Measurements from ENCODE around the gene GNAI2.
A peak's percentile ranks its signal among the peaks of the same experiment; 100 is the strongest.

The GNAI2 gene

DNA sequence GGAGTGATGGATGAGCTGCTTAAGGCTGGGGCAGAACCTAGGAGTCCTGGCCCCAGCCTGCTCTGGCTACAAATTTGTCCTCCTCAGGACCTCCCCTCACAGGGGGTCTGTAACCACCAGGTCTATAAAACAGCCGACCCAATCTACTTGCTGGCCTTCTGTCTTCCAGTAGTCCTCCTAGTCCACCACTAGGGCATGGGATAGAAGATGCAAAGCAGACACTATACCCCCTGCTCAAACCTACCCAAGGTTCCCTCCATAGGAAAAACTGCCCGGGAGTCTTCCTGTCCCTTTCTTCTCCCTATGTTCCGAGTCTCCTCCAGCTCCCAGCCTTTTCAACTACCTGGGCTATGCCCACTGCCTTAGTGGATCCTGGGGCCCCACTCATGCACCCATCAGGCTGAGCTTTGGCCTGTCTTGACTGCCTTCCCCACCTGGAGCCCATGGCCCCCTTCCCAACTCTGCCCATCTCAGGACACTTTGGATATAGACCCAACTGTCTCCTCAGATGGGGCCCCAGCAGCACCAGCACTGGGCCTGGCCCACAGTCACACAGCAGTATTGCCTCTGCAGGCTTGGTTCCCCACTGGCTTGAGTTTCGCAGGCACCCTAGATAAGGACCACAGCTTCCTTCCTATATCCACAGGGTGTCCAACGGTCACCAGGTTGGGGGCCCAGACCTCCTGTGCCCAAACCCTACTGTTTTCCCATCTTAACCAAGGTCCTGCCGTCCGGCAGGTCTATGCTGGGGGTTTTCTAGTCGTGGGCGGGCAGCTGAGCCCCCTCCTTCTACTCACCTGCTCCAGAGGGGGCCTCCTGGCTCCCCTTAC lies 62.1 kb downstream of the GNAI2 start:
- DNase-seq (ENCODE audit: low read depth), result no peak

DNA sequence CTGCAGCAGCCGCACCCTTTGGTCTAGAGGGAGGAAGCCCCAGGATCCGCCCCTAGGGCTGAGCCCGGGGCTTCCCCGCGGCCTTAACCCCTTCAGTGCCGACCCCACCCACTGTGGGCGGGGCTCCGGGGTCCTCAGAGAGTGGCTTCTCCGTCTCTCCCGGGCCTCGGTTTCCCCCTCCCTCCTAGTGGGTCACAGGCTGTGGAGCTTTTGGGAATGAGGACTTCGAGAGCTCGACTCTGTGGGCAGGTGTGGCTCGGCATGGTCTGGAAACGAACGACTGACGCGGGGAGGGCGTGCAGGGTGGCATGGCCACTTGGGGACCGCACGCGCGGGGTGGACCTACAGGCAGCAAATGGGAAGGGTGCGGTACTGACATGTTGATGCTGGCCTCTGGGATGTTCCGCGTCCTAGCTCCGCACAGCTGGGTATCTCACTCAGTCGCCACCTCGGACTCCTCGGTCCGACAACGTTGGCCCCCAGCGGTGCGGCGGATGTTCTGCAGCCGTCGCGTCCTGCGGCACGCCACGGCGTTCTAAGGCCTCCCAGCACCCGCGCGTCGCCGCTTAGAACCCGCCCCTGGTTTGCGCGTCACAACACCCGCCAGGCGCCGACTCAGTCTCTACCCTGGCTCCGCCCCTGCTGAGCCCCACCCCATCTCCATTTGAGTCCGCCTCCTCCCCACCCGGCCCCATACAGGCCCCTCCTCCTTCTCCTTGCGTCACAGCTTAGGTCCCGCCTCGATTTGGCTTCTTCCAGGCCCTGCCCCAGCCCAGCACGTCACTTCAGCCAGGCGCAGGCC lies 63.0 kb downstream of the GNAI2 start, which contains the start of the genes HYAL3 and NAA80:
Gene HYAL3, minus strand, starts transcription at position 570 of the 802 bp plus-strand sequence. CDS start 3,803 bp downstream, outside the sequence.
Gene NAA80, minus strand, starts transcription at position 570 of the 802 bp plus-strand sequence. CDS start 1,942 bp downstream, outside the sequence.
- peak; percentile 98 for DNase-seq (ENCODE audit: low read depth)

- no peak for DNase-seq (ENCODE audit: low read depth)
These were observed 63.6 kb downstream of the GNAI2 start for GRCh38 chr3:50299638-50299928.

DNA sequence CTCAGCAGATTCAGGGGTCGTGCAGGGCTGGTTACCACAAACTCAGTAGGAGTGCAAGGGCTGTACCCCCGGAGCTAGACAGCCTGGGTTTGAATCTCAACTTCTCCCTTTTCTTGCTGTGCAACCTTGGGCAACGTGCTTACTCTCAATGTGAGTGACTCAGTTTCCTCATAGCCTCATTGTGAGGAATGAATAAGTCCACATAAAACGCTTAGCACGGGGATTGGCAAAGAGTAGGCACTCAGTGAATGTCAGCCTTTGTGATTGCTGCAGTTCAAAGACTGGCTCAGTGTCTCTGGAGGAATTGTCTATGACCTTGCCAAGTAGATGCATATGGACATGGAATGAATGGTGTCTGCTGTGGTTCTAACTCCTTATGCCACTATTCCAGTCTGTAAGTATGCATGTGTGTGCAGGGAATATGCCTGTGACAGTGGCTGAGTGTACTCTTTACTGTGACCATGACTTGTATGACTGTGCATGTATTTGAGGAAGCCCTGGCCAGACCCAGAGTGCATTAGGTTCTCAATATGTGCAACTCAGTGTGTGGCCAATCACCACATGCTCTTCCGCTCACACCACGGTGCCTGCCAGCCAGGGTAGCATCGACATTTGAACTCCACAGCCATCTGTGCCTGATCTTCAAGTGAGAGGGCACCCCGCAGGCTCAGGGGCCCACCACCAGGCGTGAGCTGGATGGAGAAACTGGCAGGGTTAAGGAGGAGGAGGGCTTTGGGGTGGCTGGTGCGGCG lies 64.1 kb downstream of the GNAI2 start:
- no peak for DNase-seq (ENCODE audit: low read depth)

- DNase-seq (ENCODE audit: low read depth), result no peak
These were observed 64.8 kb downstream of the GNAI2 start for GRCh38 chr3:50300681-50301254.

DNA sequence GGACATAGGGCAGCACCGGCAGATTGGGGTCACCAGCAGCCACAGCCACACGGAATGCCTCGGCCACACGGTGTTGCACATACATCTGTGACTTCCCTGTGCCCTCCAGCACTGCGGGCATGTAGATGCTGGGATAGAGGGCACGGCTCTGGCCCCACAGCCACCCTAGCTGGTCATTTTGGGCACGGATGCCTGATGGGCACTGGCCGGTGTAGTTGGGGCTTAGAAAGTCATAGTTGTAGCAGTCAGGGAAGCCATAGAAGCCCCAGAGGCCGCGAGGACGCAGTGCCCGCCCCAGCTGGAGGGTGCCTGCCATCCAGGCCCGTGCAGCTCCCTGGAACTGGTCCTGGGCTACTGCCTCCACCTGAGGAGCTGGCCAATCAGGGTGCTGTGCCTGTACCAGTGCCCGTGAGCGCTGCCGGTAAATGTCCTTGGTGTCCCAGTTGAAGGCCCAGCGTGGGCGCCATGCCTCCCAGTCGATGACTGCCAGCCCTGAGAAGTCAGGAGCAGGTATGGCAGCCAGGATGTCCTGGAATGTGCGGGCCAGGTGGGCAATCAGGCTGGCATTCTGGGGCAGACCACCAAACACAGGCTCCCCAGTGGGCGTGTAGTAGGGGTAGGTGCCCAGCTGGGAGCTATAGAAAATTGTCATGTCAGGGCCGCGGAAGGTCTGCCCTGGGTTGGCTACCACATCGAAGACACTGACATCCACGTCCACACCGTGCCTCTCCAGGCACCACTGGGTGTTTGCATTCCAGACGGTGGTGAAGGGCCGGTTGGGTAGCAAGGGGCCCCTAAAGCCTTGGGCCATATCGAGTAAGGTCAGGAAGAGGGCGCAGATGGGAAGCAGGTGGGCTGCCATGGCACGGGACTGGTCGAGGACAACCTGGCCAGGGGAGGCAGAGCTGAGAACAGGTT lies 66.3 kb downstream of the GNAI2 start:
- DNase-seq (ENCODE audit: low read depth), result no peak

DNA sequence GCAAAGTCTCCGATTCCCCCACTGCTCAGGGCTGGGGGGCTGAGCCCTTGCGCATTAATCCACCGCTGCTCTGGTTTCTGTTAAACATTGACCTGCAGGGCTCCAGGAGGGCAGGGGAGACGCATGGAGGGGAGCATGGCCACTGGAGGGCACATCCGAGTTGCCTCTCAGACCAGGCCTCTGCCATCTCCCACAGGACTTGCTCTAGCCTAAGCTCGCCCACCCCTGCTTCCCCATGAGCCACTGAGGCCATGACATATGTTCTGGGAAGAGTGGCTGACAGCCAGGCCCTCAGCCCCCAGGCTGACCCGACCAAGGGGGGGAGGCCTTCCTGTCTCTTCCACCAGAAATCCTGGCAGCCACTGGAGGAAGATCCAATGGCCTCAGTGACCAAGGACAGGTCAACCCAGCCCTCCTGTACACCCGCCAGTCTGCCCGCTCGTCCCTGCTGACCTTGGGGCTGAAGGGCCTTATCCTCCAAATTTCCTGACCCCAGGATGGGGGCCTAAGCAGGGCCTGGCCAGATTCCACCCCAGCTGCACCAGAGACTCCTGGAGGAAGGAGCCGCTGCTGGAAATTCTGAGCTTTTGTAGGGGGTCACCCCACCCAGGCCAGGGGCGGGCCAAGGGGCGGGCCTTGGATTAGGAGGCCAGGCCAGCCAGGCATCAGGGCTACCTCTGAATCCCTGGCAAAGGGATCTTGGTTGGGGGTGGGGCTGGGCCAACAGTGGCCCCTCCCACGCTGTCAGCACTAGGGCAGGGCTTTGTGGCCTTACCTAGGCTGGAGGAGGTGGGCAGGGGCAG lies 67.2 kb downstream of the GNAI2 start, which contains the start of gene HYAL1:
Gene HYAL1, minus strand, starts transcription at position 562 of the 803 bp plus-strand sequence. CDS start 618 bp downstream, outside the sequence.
- DNase-seq (ENCODE audit: low read depth), result no peak

DNA sequence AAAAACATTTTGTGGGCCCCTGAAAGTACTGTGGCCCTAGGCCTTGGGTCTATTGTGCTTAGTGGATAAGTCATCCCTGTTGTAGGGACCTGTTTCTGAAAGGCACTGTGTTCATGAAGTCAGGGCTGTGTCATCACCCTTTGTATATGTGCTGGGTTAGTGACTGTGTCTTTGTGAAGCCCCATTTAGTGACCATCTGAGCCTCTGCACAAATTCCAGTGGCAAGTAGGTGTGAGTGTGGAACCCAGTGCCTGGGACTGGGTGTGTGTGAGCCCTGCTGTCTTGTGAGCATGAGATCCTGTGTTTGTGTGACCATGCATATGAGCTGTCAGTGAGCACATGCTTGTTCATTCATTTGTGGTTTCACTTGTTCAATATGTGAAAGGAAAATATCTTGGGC lies 68.6 kb downstream of the GNAI2 start:
- no peak for DNase-seq (ENCODE audit: low read depth)
